MM.1S (cell line): ENCODE results near the gene LHFPL2.

Source experiments
- DNase-seq: peaks from one replicate; pipeline ENCODE4 v3.0.0-alpha.2; 2015
- H2AFZ ChIP-seq: fragments of 300-600 bp; sonication (generic); 2 replicates; pipeline ENCODE4 v1.6.0; 2016; ENCODE audit warnings: antibody characterized with exemption, low read length
- H3F3A ChIP-seq: fragments of 300-600 bp; sonication (generic); 2 replicates; pipeline ENCODE4 v1.6.1; 2016; ENCODE audit warnings: mild to moderate bottlenecking, antibody characterized with exemption, low read length, moderate library complexity, mixed read lengths; ENCODE audit not compliant: insufficient read depth
- H3K27ac ChIP-seq: fragments of 300-600 bp; sonication (generic); 2 replicates; pipeline ENCODE4 v1.5.1; 2016; ENCODE audit warnings: mild to moderate bottlenecking, low read length
- H3K27me3 ChIP-seq: fragments of 300-600 bp; sonication (generic); replicated peaks from 2 replicates; pipeline ENCODE4 v1.6.0; 2016; ENCODE audit warnings: low read length; ENCODE audit not compliant: insufficient read depth
- H3K36me3 ChIP-seq: fragments of 300-600 bp; sonication (generic); replicated peaks from 2 replicates; pipeline ENCODE4 v1.6.1; 2016; ENCODE audit warnings: mild to moderate bottlenecking, low read length, mixed read lengths; ENCODE audit not compliant: insufficient read depth
- H3K4me1 ChIP-seq: fragments of 300-600 bp; sonication (generic); 2 replicates; pipeline ENCODE4 v1.6.1; 2016; ENCODE audit warnings: low read length, mixed read lengths
- H3K4me2 ChIP-seq: fragments of 300-600 bp; sonication (generic); 2 replicates; pipeline ENCODE4 v1.6.0; 2016; ENCODE audit warnings: low read depth, low read length
- H3K4me3 ChIP-seq: fragments of 300-600 bp; sonication (generic); 2 replicates; pipeline ENCODE4 v1.5.1; 2016; ENCODE audit warnings: low read length, mixed read lengths
- H3K79me2 ChIP-seq: fragments of 300-600 bp; sonication (generic); 2 replicates; pipeline ENCODE4 v1.6.1; 2016; ENCODE audit warnings: mixed run types, low read length, mixed read lengths
- H3K9ac ChIP-seq: fragments of 300-600 bp; sonication (generic); 2 replicates; pipeline ENCODE4 v1.6.1; 2016; ENCODE audit warnings: low read length, mixed read lengths
- H3K9me2 ChIP-seq: fragments of 300-600 bp; sonication (generic); replicated peaks from 2 replicates; pipeline ENCODE4 v1.6.1; 2016; ENCODE audit warnings: mild to moderate bottlenecking, low read length, mixed read lengths; ENCODE audit not compliant: insufficient read depth
- H3K9me3 ChIP-seq: fragments of 300-600 bp; sonication (generic); replicated peaks from 2 replicates; pipeline ENCODE4 v1.6.1; 2016; ENCODE audit warnings: mild to moderate bottlenecking, low read length, mixed read lengths; ENCODE audit not compliant: insufficient read depth
- H4K20me1 ChIP-seq: fragments of 300-600 bp; sonication (generic); 2 replicates; pipeline ENCODE4 v1.6.1; 2016; ENCODE audit warnings: mild to moderate bottlenecking, low read length, moderate library complexity, mixed read lengths; ENCODE audit not compliant: insufficient read depth
- CTCF ChIP-seq: fragments of 300-600 bp; sonication (generic); IDR thresholded peaks from 2 replicates; pipeline ENCODE4 v1.5.1; 2016; ENCODE audit warnings: antibody characterized with exemption, low read length, mixed read lengths
- EZH2 ChIP-seq: fragments of 300-600 bp; sonication (generic); optimal IDR thresholded peaks from 2 replicates; pipeline ENCODE3; 2017; ENCODE audit warnings: low read depth, mild to moderate bottlenecking, antibody characterized with exemption, low read length, mixed read lengths
- EZH2phosphoT487 ChIP-seq: fragments of 300-600 bp; sonication (generic); IDR thresholded peaks from 2 replicates; pipeline ENCODE4 v1.6.1; 2018; ENCODE audit warnings: antibody characterized with exemption, low read length

The LHFPL2 gene

GRCh38 chr5:78519198-78519941 lies 129.2 kb downstream of the LHFPL2 start:
- Histone ChIP-seq H3K27ac (no peak overlapping the region), H3K4me1 (no peaks in the 10 kb centered on the region), H3K4me3 (no peak overlapping the region), H2AFZ (no peak overlapping the region), H3K36me3 (no peaks in the 10 kb centered on the region), H3K9me3 (no peaks in the 10 kb centered on the region), H4K20me1 (no peaks in the 10 kb centered on the region), H3K4me2 (no peak overlapping the region), H3K79me2 (no peaks in the 10 kb centered on the region), H3K9me2 (no peaks in the 10 kb centered on the region), H3K27me3 (no peaks in the 10 kb centered on the region), H3F3A (no peaks in the 10 kb centered on the region), H3K9ac (no peak overlapping the region)
- no peak for DNase-seq
- TF ChIP-seq EZH2 (no peak), CTCF (no peak), EZH2phosphoT487 (no peak)

GRCh38 chr5:78518365-78519197 lies 130.0 kb downstream of the LHFPL2 start:
- Histone ChIP-seq H3K36me3 (no peaks in the 10 kb centered on the region), H3K9me3 (no peaks in the 10 kb centered on the region), H3K4me3 (no peak overlapping the region), H3K4me1 (no peaks in the 10 kb centered on the region), H3K4me2 (no peak overlapping the region), H3K27ac (no peak overlapping the region), H2AFZ (no peak overlapping the region), H3K9ac (no peak overlapping the region), H3K9me2 (no peaks in the 10 kb centered on the region), H4K20me1 (no peaks in the 10 kb centered on the region), H3K79me2 (no peaks in the 10 kb centered on the region), H3F3A (no peaks in the 10 kb centered on the region), H3K27me3 (no peaks in the 10 kb centered on the region)
- TF ChIP-seq EZH2: no peak
- no peak for TF ChIP-seq EZH2phosphoT487
- TF ChIP-seq CTCF: no peak
- no peak for DNase-seq

GRCh38 chr5:78515670-78516069 lies 132.9 kb downstream of the LHFPL2 start:
- no peak overlapping the region for H3K4me2 ChIP-seq
- no peaks in the 10 kb centered on the region for H4K20me1 ChIP-seq
- no peak overlapping the region for H2AFZ ChIP-seq
- H3K9me2 ChIP-seq: no peaks in the 10 kb centered on the region
- H3F3A ChIP-seq: no peaks in the 10 kb centered on the region
- H3K9ac ChIP-seq: no peak overlapping the region
- H3K27ac ChIP-seq: no peak overlapping the region
- no peak for DNase-seq
- H3K4me1 ChIP-seq: no peaks in the 10 kb centered on the region
- H3K27me3 ChIP-seq: no peaks in the 10 kb centered on the region
- TF ChIP-seq EZH2: no peak
- no peak for TF ChIP-seq EZH2phosphoT487
- no peaks in the 10 kb centered on the region for H3K36me3 ChIP-seq
- no peak overlapping the region for H3K4me3 ChIP-seq
- no peaks in the 10 kb centered on the region for H3K9me3 ChIP-seq
- no peaks in the 10 kb centered on the region for H3K79me2 ChIP-seq
